CD4-positive, alpha-beta T cell treated with Interleukin-17A for 1 hour (primary cell): Measurements from ENCODE around the gene NTMT1.

ENCODE experiments used
- DNase-seq: peaks from one replicate; pipeline ENCODE4 v3.0.0-alpha.2; 2020

NTMT1 gene

DNA sequence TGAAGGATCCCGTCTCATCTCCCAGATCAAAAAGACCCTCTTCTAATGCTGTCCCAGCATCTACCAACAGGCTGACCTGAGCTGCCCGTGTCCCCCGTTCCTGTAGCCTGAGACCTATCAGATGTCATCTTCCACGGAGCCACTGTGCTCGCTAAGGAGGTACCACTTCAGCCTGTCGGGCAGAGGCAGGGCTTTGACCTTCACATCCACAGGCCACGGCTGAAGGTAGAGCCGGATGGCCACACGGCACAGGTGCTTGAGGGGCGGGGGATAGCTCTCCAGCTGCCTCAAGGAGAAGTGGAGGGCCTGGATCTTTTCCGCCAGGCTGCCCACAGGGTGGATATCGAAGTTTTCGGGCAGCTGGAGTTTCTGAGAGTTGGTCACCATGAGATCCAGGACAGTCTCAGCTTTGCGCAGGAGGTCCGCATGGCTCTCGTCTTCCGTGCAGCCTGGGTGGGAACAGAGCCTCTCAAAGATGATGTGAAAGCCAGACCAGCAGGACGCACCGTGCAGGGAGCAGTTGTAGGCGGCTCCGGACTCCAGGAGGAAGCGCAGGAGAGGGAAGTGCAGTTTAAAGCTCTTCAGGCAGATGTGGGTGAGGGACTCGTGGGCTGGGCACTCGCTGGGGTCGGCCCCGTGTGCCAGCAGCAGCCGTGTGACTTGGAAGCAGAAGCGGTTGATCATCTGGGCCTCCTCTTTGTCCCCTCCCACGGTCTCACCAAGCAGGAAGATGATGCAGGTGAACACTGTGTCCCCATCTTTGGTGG, 11.9 kb downstream of the NTMT1 start:
- no peak for DNase-seq

DNA sequence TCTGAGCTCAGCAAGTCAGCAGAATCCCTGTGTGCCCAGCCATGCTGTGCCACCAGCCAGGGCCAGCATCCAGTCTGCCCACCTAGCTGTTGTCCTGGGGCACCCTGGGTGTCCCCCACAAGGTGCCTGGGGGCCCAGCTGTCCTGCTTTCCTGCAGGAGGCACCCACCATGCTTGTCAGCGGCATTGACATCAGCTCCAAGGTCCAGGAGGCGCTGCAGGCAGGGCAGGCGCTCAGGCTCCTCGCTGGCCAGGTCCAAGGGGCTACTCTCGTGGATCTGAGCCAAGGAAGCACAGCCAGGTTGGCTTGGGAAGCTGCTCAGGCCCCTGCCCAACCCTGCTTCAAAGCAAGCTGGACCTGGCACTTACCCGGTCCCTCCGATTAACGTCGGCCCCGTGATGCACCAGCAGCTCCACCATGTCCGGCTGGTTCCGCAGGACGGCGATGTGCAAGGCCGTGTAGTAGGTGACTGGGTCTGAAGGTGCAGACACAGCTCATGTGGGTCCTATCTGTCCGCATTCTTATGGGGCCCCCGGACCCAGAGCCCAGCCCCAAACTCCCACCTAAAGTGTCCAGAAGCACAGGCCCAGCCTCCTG, 13.2 kb downstream of the NTMT1 start:
- no peak for DNase-seq

DNA sequence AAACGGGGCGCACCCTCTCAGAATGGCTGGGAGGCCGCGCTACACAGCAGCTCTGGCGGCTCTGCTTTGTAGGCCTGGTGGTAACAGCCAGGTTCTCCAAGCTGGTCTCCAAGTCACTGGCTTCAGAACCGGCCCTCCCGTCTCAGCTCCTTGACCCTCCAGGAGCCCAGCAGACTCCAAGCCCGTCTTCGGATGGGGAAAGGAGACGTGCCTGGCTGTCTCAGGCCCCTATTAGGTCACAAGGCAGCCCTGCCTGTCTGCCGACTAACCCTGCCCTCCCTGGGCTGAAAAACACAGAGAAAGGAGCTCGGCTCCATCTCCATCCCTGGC, 13.8 kb downstream of the NTMT1 start:
- no peak for DNase-seq

DNA sequence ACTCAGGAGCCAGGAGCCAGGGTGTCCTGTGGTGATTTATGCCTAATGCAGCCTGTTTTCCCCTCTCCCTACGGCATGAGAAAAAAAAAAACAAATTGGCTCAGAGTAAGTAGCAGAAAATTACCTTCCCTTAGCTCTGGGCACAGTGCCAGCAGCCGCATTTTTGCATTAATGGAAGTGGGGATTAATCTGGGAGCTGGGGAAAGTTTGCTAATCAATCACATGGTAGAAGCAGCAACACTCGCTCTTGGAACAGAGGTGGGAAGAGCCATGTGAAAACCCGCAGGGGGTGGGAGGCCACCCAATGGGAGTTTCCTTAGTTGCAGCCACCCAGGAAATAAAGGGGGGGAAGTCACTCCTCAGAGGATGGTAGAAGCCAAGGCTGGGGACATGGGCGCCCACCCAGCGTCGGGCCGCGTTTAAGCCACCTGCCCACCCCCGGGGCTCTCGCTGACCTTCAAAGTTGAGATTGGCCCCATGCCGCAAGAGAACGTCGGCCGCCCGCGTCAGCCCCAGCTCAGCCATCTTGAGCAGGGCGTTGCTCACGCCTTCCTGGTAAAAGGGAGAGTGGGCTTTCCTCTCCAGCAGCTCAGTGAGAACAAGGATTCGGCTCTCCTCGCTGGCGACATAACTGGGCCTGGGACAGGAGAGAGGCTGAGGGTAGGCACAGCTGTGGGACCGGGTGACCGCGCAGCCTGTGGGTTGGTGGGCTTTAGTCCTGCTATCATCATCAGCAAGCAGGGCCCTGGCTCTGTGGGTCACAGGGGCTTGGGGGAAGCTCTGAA, 14.3 kb downstream of the NTMT1 start:
- DNase-seq: no peak

DNA sequence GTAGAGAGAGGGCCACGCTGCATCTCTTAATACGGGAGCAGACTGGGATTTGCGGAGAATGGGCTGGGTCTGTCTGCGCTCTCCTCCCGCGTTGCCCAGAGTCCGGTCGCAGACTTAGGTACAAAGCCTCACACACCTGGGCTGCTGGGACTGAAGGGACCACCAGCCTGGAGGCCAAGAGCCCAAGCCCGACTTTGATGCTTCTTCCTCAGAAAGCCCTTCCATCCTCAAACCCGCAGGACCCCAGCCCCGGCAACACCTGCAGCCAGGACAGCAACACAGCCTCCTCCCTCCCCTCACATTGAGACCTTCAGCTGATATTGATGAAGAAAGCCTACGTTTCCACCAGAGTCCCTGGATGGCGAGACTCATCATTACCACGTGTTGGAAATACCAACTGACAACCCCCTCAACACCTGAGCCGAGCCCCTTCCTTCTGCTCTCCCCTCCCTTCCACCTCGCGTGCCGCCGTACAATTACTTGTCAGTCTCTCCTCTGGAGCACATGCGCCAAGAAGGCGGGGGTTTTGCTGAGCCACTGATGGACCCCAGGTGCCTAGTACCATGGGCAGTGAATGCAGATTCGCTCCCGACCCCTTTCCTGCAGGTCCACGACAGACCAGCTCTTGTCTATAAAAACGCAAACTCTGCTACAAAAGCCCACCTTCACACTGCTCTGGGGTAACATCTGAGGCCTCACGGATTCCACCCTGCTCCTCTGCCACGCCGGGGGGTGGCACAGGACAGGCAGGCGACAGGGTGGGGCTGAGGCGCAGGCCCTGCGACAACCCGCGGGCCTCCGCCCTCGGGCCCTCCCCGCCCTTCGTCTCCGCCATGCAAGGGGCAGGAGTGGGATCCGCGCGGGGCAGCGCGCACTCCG, 15.1 kb downstream of the NTMT1 start:
- DNase-seq: no peak

DNA sequence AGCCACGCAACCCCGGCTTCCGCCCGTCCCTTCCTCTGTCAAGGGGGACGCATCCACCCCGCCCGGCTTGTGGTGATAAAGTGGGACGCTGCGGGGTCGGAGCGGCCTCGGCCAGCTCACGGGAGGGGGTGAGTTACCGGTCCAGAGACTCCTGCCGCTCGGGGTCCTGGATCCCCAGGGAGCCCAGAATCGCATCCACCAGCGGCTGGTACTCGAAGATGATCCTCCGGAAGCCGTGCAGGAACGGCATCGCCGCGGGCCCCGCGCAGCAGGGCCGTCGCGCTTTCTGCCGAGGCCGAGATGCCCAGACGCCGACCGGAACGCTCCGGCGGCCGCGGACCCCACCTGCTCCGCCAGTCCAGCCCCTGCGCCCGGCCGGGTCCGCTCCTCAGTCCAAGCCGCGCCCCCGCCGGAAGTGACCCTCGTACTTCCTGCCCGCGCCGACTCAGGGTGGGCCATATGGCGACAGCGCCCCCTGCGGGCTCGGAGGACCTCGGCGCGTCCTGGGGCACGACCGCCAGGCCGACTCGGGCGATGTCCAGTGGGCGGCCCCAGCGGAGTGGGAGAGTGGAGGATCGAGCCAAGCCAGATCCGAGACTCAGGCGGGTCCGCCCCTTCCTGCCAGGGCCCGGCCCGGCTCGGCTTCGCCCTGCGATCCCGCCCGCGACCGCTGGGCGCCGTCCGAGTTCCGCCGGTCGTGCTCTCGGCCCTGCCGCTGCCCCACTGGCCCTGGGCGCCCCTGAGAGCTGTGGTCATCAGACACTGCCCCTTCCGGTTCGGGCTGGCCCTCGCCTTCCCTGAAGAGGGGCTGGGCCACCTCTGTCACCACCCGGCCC, 16.0 kb downstream of the NTMT1 start, which contains the start of gene ASB6:
TSS of gene ASB6 (minus strand) at position 402 of the 836 bp plus-strand sequence. CDS start at position 250, 152 bp downstream.
- peak; percentile 94 for DNase-seq

DNA sequence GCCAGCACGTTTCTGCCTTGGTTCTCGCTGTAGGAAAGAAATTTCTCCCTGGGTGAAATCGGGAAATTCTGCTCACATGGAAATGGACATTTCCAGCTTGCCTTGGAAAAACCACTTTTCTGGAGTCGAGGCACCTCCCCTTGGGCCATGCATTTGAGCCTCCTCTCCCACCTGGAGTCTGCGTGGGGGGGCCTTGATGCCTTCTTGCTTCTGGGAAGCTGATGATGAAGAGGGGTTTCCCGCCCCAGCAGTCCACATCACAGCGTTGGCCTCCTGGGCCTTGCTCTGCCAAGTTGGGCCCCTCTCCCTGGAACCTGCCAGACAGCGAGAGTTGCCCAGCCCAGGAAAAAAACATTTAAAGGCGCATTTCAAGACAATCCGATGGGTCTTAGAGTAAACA, 17.7 kb downstream of the NTMT1 start:
- no peak for DNase-seq

DNA sequence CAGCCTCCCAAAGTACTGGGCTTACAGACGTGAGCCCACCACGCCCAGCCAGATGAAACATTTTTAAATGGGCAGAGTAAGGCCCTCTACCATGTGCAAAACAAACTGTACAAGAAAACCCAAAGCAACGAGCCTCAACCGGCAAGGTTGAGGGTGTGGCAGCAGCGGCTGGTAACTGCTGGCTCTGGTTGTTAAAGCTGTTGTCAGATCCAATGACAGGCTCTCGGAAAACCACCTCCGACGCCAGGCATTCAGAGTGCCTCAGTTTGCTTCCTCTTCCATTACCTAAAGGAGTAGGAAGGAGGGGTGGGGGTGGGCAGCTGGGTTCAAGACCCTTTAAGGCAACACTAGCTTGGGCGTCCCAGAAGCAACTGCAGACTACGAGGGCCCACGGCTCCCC, 18.4 kb downstream of the NTMT1 start:
- DNase-seq: no peak

DNA sequence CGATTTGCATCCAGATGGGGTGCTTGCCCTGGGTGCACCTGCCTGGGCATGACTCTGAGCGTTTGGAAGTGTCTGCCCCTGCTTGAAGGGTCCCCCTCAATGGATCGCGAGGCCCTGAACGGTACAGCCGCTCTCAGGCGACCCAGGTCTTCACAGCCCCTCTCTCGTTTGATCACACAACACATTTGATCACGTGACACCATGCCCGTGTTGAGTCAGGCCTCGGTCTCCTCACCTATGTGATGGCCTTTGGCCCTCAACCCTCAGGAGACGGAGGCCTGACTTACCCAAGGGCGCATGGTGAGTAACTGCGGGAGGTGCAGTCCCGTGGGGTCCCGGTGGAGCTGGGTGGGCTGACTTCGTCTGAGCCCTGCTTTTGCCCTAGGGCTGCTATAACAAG, 18.9 kb downstream of the NTMT1 start:
- DNase-seq: no peak

DNA sequence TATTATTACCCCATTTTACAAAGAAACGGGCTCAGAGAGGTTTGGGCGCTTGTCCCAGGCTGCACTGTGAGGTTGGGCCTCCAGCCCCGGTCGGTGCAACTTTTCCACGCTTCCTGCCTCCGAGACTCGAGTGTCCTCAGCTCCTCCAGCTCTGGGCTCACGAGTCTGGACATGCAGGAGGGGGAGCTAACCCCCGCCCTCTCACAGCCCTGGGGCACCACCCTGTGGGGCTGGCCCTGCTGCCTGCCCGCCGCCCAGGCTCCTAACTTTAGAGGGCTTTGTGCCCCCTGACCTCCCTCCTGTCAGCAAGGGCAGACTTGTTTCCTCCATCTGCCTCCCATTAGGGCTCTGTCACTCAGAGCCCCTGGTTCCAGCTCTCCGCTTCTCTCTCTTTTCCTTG, 20.3 kb downstream of the NTMT1 start:
- no peak for DNase-seq

DNA sequence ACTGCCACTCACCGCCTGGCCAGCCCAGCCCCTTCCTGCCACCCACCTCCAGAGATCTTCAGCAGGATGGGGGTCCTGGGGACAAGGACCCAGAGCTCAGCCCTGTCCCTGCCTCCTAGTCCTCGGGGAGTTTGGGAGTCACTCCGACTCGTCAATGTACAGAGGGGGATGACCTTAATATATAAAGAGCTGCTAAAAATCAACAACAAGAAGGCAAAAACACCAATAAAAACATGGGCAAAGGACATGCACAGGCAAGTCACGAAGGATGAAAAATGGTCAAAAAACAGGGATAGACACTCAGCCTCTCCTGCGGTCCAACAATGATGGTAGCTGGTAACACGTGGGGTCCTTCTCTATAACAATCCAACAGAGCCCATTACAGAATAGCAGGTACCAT, 20.7 kb downstream of the NTMT1 start:
- DNase-seq: no peak

DNA sequence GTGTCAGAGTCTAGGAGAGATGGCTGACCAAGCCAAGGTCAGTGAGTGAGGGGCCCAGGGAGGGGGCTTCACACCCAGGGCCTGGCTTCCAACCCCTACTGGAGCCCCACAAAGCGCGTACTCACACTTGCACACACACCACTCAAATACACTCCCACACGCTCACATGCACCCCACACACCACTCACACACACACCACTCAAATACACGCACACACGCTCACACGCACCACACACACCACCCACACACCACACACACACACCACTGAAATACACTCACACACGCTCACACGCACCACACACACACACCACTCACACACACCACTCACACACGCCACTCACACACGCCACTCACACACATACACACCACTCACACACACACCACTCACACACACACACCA, 21.7 kb downstream of the NTMT1 start:
- DNase-seq: no peak

DNA sequence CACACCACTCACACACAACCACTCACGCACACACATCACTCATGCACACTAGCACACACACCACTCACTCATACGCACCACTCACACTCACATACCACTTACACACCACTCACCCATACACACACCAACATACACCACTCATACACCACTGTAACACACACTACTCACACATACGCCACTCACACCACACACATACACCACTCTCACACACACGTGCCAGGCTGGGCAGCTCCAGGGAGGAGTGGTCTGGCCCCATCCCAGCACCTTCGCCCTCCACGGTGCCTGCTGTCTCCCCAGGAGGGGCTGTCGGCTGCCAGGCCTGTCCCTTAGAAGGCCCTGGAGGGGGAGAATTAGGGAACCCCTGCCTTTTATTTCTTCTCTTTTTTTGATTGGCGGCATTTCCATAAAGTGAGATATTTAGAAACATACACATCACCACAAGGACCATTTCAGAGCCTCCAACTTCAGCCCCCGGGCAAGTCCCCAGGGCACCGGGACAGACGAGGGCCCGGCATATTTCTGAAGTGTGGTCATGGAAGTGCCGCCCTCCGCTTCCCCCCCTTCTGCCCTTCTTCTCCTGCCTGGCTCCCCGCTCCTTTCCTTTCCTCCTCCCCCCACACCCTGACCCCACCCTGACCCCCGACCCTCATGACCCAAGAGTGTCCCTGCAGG, 22.3 kb downstream of the NTMT1 start:
- DNase-seq: no peak

DNA sequence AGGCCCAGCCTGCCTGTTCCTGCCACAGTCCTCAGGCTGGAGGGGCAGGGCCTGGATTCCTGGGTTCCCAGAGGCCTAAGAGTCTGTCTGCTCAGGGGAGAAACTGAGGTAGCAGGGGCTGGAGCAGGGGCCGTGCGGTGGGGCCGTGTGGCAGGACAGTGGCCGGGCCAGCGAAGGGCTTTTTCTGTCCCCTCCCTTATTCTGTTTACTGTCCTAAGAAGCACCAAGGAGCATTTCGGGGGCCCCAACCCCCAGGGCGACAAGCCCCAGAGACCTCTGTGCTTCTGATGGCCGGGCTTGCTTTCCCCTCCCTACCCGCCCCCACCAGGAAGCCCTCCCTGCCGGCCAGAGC, 22.8 kb downstream of the NTMT1 start:
- no peak for DNase-seq

DNA sequence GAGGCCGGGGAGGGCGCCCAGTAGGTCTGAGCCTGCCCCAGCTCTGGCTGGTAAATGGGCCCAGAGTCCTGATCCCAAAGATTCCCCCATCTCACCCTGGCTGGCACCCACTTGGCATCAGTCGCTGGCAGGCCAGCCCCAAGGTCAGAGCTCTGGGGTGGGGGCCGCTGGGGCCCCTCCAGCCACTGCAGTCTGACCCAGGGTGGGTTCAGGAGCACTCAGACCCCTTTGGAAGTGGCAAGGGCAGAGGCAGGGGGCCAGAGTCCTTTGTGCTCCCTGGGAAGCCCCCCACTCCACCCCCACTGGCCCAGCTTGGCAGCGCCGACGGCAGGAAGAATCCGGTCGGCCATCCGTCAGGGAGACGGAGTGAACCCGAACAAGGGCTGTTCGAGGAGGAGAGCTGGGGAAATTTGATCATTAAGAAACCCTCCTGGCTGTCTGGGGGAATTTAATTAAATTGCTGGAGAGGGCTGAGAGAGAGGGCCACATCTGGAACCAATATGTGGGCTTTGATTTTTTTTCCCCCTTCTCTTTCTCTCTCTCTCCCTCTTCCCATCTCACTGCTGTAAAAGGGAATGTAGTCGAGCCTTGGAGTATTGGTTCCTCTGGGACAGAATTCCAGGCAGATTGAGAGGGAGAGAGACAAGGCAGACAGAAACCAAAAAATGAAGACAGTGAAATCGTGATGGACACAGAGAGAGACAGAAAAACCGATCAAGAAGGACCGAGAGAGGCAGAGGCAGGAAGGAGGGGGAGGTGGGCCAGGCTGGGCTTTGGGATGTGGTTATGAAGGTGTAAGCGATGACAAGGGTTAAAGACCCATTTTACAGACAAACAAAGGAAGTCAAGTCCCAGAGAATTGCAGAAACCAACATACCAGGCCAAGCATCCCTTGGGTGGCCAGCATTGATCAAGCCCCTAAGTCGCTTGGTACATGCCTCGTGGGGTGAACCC, 24.0 kb downstream of the NTMT1 start:
- DNase-seq: no peak

DNA sequence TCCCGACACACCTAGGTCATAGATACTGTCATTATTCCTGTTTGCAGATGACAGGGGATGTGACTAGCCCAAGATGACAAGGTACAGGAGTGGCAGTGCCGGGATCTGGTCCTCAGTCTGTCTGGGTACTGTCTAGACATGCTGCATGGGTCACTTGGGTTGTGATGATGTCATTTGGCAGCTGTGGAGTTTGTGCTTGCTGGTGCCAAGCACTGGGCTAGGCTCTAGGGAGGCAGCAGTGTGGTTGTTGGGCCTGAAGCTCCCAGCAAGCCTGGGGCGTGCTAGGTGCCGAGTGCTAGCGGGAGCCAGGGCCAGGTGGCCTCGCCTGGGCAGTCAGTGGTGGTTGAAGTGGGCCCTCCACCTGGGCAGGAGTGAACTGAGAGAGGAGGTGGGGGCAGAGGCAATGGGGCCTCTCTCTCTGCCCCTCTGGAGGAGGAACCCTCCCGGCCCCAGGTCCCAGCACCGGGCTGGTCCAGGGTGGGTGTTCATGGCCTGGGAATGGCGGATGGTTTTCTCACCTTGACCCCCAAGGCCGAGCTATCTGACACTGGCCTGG, 24.8 kb downstream of the NTMT1 start:
- no peak for DNase-seq

DNA sequence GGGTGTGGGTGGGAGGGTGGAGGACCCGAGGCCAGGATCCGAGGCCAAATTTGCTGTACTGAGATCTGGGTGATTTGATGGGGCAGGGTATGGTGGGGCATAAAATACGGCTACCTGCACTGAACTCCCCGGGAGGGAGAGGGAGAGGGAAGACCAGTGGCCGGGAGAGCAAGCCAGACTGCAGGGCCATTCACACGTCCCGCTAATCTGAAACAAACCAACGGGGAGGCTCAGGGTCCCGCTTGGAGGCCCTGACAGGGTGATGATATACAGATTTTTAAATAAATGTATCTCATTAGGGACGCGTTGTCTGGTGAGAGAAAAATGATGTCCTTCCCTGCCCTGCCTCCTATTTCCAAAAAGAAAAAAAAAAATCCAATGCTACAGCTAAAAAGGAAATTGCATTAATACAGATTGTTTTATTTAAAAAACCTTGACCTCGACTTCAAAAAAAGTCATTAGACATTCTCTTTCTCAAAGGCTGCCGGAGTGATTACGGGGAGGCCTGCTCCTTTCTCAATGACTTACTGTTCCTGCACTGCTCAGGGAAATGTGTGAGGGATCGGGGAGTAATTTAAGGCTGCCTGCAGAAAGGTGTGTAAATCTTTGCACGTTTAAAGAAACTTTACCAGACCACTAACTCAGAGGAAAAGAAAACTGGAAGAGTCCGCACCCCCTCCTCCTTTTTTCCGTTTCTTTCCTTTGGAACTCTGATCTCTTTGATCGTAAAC, 28.0 kb downstream of the NTMT1 start:
- DNase-seq: no peak

DNA sequence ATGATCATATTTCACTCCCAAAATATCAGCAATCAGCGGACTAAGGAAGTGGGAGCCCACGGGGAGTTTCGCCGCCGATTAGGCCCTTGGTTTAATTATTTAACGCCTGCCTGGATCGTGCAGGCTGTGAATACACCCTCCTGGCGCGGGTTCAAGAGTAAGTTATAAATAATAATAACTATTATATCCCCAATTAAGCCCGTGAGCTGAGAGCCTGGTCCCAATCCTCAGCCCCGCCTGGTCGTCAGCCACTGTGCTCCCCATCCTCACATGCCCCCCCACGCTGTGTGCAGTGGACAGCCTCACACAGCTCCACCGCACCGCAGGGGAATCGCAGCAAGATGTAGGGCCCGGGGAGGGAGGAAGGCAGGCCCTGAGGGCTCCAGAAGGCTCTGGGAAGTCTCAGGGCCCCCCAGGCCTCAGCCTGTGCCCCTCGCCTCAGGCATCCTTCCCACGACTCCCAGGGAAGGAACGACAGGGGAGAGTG, 28.6 kb downstream of the NTMT1 start:
- DNase-seq: no peak

DNA sequence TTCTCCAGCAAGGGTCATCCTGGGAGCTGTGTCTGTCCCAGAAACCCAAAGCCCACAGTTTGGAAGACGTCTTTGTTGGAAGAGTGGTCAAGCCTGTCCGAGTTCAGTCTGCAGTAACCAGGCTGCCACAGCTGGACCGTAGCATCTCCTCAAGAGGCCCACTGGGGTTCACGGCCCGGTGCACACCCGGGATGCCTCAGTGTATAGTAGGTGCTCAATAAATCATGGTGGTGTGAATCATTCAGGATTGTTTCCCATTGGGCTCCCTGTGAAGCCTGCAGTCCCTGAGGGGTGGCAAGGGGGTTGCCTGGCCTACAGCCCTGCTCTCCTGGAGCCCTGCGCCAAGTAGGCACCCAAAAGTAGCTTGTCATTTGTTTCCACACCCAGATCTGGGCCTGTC, 29.2 kb downstream of the NTMT1 start:
- no peak for DNase-seq
